Smooth muscle cell (in vitro differentiated cells): Measurements from ENCODE around the gene ATP5F1B. TPM values are rescaled to one million over a fixed set of nuclear protein-coding genes. Genes with fewer than 3 reads are reported as not detected.
A peak's percentile ranks its signal among the peaks of the same experiment; 100 is the strongest.

ENCODE experiments used
- DNase-seq: peaks from one replicate; lab custom pipeline; 2025; ENCODE audit not compliant: unreplicated experiment; lab: John Stamatoyannopoulos, UW
- H2AFZ ChIP-seq: fragments of 200-600 bp; sonication (generic); 2 replicates; pipeline ENCODE4 v1.6.0; 2016; ENCODE audit warnings: antibody characterized with exemption, low read depth, mild to moderate bottlenecking
- H3F3A ChIP-seq: fragments of 200-600 bp; sonication (generic); 2 replicates; pipeline ENCODE4 v1.6.0; 2017; ENCODE audit warnings: antibody characterized with exemption, low read depth
- H3K27ac ChIP-seq: fragments of 200-600 bp; sonication (generic); 2 replicates; pipeline ENCODE4 v1.5.1; 2016; ENCODE audit warnings: low read depth, mild to moderate bottlenecking
- H3K27me3 ChIP-seq: fragments of 200-600 bp; sonication (generic); 2 replicates; pipeline ENCODE4 v1.6.1; 2016; ENCODE audit warnings: low read depth, mild to moderate bottlenecking
- H3K36me3 ChIP-seq: fragments of 200-600 bp; sonication (generic); 2 replicates; pipeline ENCODE4 v1.5.1; 2016; ENCODE audit warnings: low read depth
- H3K4me1 ChIP-seq: fragments of 200-600 bp; sonication (generic); 2 replicates; pipeline ENCODE4 v1.5.1; 2016; ENCODE audit warnings: low read depth
- H3K4me2 ChIP-seq: fragments of 200-600 bp; sonication (generic); 2 replicates; pipeline ENCODE4 v1.6.0; 2016; ENCODE audit warnings: mild to moderate bottlenecking
- H3K4me3 ChIP-seq: fragments of 200-600 bp; sonication (generic); 2 replicates; pipeline ENCODE4 v1.5.1; 2016; ENCODE audit warnings: mild to moderate bottlenecking
- H3K79me2 ChIP-seq: fragments of 200-600 bp; sonication (generic); 2 replicates; pipeline ENCODE4 v1.6.0; 2016; ENCODE audit warnings: low read depth, mild to moderate bottlenecking
- H3K9ac ChIP-seq: fragments of 200-600 bp; sonication (generic); 2 replicates; pipeline ENCODE4 v1.6.0; 2016; ENCODE audit warnings: low read depth
- H3K9me3 ChIP-seq: fragments of 200-600 bp; sonication (generic); replicated peaks from 2 replicates; pipeline ENCODE4 v1.5.1; 2016; ENCODE audit warnings: low read depth
- H4K20me1 ChIP-seq: fragments of 200-600 bp; sonication (generic); 2 replicates; pipeline ENCODE4 v1.6.0; 2016; ENCODE audit warnings: low read depth
- WGBS: methylation state at CpG from one replicate; pipeline ENCODE4 v1.1.7; 2016; ENCODE audit warnings: low lambda C conversion rate; 5-methylcytosine and 5-hydroxymethylcytosine counted together
- polyA plus RNA-seq: library from polyadenylated mRNA; unstranded; fragments of >200 nt; fragmentation: Nextera tagmentation; extraction: Ambion mirVana; gene quantifications from 2 replicates; pipeline ENCODE4 v1.2.1, GENCODE V29; 2016
- total RNA-seq: library from RNA; depleted of rRNA; stranded (reverse); fragments of >200 nt; gene quantifications from 2 replicates; pipeline ENCODE4 v1.2.3, GENCODE V29; 2014
- TF ChIP-seq, protein P1 (sequence below): fragments of 200-600 bp; sonication (generic); IDR thresholded peaks from 2 replicates; pipeline ENCODE4 v1.5.1; 2017; ENCODE audit warnings: borderline replicate concordance, mild to moderate bottlenecking, antibody characterized with exemption; ENCODE audit not compliant: insufficient read depth, poor library complexity, severe bottlenecking

ATP5F1B gene
- total and polyA plus RNA-seq, 2 experiments from 2014 or later: 489 to 953 TPM

DNA sequence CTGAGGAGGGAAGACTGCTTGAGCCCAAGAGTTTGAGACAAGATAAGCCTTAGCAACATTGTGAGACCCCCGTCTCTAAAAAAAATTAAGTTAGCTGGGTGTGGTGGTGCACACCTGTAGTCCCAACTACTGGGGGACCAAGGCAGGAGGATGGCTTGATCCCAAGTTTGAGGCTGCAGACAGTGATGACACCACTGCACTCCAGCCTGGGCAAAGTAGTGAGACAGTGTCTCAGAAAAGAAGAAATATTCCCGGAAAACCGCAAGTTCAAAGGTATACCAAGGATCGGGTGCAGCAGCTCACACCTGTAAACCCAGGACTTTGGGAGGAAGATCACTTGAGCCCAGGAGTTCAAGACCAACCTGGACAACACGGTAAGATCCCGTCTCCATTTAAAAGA is 36.5 kb upstream of the ATP5F1B start:
- H3K9me3 ChIP-seq: no peaks in the 10 kb centered on the region
- TF ChIP-seq, protein P1, sequence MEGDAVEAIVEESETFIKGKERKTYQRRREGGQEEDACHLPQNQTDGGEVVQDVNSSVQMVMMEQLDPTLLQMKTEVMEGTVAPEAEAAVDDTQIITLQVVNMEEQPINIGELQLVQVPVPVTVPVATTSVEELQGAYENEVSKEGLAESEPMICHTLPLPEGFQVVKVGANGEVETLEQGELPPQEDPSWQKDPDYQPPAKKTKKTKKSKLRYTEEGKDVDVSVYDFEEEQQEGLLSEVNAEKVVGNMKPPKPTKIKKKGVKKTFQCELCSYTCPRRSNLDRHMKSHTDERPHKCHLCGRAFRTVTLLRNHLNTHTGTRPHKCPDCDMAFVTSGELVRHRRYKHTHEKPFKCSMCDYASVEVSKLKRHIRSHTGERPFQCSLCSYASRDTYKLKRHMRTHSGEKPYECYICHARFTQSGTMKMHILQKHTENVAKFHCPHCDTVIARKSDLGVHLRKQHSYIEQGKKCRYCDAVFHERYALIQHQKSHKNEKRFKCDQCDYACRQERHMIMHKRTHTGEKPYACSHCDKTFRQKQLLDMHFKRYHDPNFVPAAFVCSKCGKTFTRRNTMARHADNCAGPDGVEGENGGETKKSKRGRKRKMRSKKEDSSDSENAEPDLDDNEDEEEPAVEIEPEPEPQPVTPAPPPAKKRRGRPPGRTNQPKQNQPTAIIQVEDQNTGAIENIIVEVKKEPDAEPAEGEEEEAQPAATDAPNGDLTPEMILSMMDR: no peak
- 98% methylated on average over 6 of the region's 6 CpGs for WGBS
- no peak overlapping the region for H3K27ac ChIP-seq
- H3K79me2 ChIP-seq: peaks cover 100% of the 10 kb centered on the region
- no peak overlapping the region for H2AFZ ChIP-seq
- no peak overlapping the region for H3K9ac ChIP-seq
- H3K4me3 ChIP-seq: no peak overlapping the region
- peaks cover 99% of the 10 kb centered on the region for H4K20me1 ChIP-seq
- H3K4me2 ChIP-seq: no peak overlapping the region
- no peaks in the 10 kb centered on the region for H3K27me3 ChIP-seq
- H3K4me1 ChIP-seq: peaks cover 16% of the 10 kb centered on the region
- no peaks in the 10 kb centered on the region for H3K36me3 ChIP-seq
- peaks cover 3% of the 10 kb centered on the region for H3F3A ChIP-seq
- DNase-seq: no peak

DNA sequence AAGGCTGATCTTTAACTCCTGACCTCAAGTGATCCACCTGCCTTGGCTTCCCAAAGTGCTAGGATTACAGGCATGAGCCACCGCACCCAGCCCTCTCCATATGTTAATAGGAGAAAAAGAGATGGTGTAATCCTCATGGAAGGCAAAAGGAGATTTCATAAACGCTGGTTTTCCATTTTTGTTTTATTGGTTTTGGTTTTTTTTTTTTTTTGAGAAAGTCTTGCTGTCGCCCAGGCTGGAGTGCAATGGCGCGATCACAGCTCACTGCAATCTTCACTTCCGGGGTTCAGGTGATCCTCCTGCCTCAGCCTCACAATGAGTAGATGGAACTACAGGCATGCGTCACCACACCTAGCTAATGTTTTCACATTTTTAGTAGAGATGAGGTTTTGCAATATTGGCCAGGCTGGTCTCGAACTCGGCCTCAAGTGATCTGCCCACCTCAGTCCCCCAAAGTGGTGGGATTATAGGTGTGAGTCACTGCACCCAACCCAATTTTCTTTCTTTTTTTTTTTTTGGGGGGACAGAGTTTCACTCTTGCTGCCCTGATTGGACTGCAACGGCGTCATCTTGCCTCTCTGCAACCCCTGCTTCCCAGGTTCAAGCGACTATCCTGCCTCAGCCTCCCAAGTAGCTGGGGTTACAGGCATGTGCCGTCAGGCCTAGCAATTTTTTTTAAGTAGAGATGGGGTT is 34.2 kb upstream of the ATP5F1B start:
- Histone ChIP-seq H3K4me2 (no peak overlapping the region), H3K4me3 (no peak overlapping the region), H3K27me3 (no peaks in the 10 kb centered on the region), H3K9me3 (no peaks in the 10 kb centered on the region), H3K27ac (no peak overlapping the region), H3K36me3 (no peaks in the 10 kb centered on the region), H3K9ac (no peak overlapping the region), H3K4me1 (peaks cover 9% of the 10 kb centered on the region), H3F3A (peaks cover 3% of the 10 kb centered on the region), H2AFZ (no peak overlapping the region), H3K79me2 (peaks cover 98% of the 10 kb centered on the region), H4K20me1 (peaks cover 97% of the 10 kb centered on the region)
- 96% methylated on average over 13 of the region's 13 CpGs for WGBS
- no peak for DNase-seq
- TF ChIP-seq, protein P1: no peak

DNA sequence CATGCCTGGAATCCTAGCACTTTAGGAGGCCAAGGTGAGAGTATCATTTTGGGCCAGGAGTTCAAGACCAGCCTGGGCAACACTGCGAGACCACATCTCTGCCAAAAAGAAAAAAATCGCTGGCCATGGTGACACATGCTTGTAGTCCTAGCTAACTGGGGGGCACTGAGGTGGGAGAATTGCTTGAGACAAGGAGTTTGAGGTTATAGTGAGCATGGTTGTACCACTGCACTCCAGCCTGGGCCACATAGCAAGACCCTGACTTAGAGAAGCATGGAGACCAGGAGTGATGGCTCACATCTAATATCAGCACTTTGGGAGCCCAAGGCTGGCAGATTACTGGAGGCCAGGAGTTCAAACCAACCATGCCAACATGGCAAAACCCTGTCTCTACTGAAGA is 33.1 kb upstream of the ATP5F1B start:
- Histone ChIP-seq H3K27ac (peak overlapping the region; percentile 7), H3K27me3 (no peaks in the 10 kb centered on the region), H3K79me2 (peaks cover 96% of the 10 kb centered on the region), H3K9me3 (no peaks in the 10 kb centered on the region), H3K4me2 (no peak overlapping the region), H3K4me1 (no peaks in the 10 kb centered on the region), H4K20me1 (peaks cover 97% of the 10 kb centered on the region), H3K9ac (no peak overlapping the region), H2AFZ (no peak overlapping the region), H3F3A (peaks cover 3% of the 10 kb centered on the region), H3K4me3 (no peak overlapping the region), H3K36me3 (no peaks in the 10 kb centered on the region)
- 97% methylated on average over 2 of the region's 2 CpGs for WGBS
- DNase-seq: no peak
- TF ChIP-seq, protein P1: no peak

DNA sequence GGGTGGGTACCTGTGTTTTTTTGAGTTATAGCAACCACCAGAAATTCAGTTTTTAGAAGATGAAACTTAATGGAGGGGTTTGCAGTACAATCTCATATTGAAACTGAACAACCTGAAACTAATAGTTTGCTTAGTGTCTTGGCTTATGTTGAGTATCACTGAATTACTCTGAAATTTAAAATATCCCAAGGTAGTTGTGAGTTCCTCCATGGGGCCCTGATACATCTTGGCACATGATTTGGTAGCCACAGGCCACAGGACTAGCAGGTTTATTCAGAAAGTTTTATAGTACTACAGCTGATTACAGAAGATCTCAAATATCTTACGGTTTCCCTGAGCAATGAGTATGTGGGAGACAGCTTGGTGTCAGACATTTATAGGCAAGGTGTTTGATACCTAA is 31.9 kb upstream of the ATP5F1B start:
- H3K36me3 ChIP-seq: no peaks in the 10 kb centered on the region
- no peaks in the 10 kb centered on the region for H3K27me3 ChIP-seq
- H3K4me3 ChIP-seq: no peak overlapping the region
- WGBS: 100% methylated on average over 1 of the region's 1 CpG
- H4K20me1 ChIP-seq: peaks cover 98% of the 10 kb centered on the region
- H3K79me2 ChIP-seq: peaks cover 96% of the 10 kb centered on the region
- H3K4me2 ChIP-seq: no peak overlapping the region
- no peaks in the 10 kb centered on the region for H3K4me1 ChIP-seq
- no peak overlapping the region for H3K9ac ChIP-seq
- H2AFZ ChIP-seq: no peak overlapping the region
- H3K27ac ChIP-seq: no peak overlapping the region
- DNase-seq: no peak
- H3K9me3 ChIP-seq: no peaks in the 10 kb centered on the region
- TF ChIP-seq, protein P1: no peak
- H3F3A ChIP-seq: peaks cover 3% of the 10 kb centered on the region
